H9 (cell line): ENCODE measurements around the gene ADGRF1. TPM values are rescaled to one million over a fixed set of nuclear protein-coding genes. Genes with fewer than 3 reads are reported as not detected.

Source experiments
- DNase-seq: peaks from one replicate; pipeline ENCODE4 v3.0.0-alpha.2; 2017
- H2AFZ ChIP-seq: one replicate; pipeline ENCODE4 v1.6.1; 2013; ENCODE audit warnings: mild to moderate bottlenecking, low read length, control low read depth, moderate library complexity
- H2AK5ac ChIP-seq: 2 replicates; pipeline ENCODE4 v1.6.1; 2013; ENCODE audit warnings: low read length, control low read depth, mixed read lengths; ENCODE audit not compliant: insufficient read length
- H2BK120ac ChIP-seq: one replicate; pipeline ENCODE4 v1.6.1; 2013; ENCODE audit warnings: low read depth, mild to moderate bottlenecking, low read length, control low read depth, inconsistent platforms; ENCODE audit not compliant: poor library complexity, severe bottlenecking
- H2BK12ac ChIP-seq: 2 replicates; pipeline ENCODE4 v1.6.1; 2013; ENCODE audit warnings: low read length, control low read depth, mixed read lengths, low read depth; ENCODE audit not compliant: insufficient read length
- H2BK15ac ChIP-seq: 2 replicates; pipeline ENCODE4 v1.6.1; 2013; ENCODE audit warnings: low read depth, low read length, control low read depth
- H2BK20ac ChIP-seq: one replicate; pipeline ENCODE4 v1.6.1; 2013; ENCODE audit warnings: low read depth, mild to moderate bottlenecking, low read length, control low read depth, inconsistent platforms; ENCODE audit not compliant: poor library complexity, severe bottlenecking
- H2BK5ac ChIP-seq: 2 replicates; pipeline ENCODE4 v1.6.1; 2013; ENCODE audit warnings: low read length, control low read depth, mixed read lengths; ENCODE audit not compliant: insufficient read length
- H3K14ac ChIP-seq: 2 replicates; pipeline ENCODE4 v1.6.1; 2013; ENCODE audit warnings: low read length, control low read depth; ENCODE audit not compliant: insufficient read depth
- H3K18ac ChIP-seq: 2 replicates; pipeline ENCODE4 v1.6.1; 2013; ENCODE audit warnings: low read depth, mild to moderate bottlenecking, mixed read lengths, low read length, control low read depth; ENCODE audit not compliant: insufficient read length
- H3K23ac ChIP-seq: 2 replicates; pipeline ENCODE4 v1.6.1; 2013; ENCODE audit warnings: low read length, control low read depth, mixed read lengths, low read depth; ENCODE audit not compliant: insufficient read length
- H3K23me2 ChIP-seq: 2 replicates; pipeline ENCODE4 v1.6.1; 2013; ENCODE audit warnings: low read depth, mild to moderate bottlenecking, mixed read lengths, low read length, control low read depth; ENCODE audit not compliant: insufficient read length, poor library complexity, severe bottlenecking
- H3K27ac ChIP-seq: 2 replicates; pipeline ENCODE4 v1.5.1; 2013; ENCODE audit warnings: low read length, control low read depth, mixed read lengths, low read depth; ENCODE audit not compliant: insufficient read length
- H3K27me3 ChIP-seq: 2 replicates; pipeline ENCODE4 v1.6.1; 2013; ENCODE audit warnings: low read length, control low read depth, inconsistent platforms; ENCODE audit not compliant: insufficient read depth
- H3K4ac ChIP-seq: 2 replicates; pipeline ENCODE4 v1.6.1; 2013; ENCODE audit warnings: low read depth, mild to moderate bottlenecking, control low read depth, inconsistent platforms, low read length, moderate library complexity
- H3K4me1 ChIP-seq: 2 replicates; pipeline ENCODE4 v1.6.1; 2013; ENCODE audit warnings: low read length, control low read depth, inconsistent platforms; ENCODE audit not compliant: insufficient read depth
- H3K4me2 ChIP-seq: 2 replicates; pipeline ENCODE4 v1.6.1; 2013; ENCODE audit warnings: low read length, control low read depth, mixed read lengths; ENCODE audit not compliant: insufficient read length, insufficient read depth
- H3K56ac ChIP-seq: 2 replicates; pipeline ENCODE4 v1.6.1; 2013; ENCODE audit warnings: low read depth, mild to moderate bottlenecking, mixed read lengths, low read length, control low read depth; ENCODE audit not compliant: insufficient read length
- H3K79me1 ChIP-seq: 2 replicates; pipeline ENCODE4 v1.6.1; 2013; ENCODE audit warnings: low read depth, mild to moderate bottlenecking, moderate library complexity, low read length, control low read depth, inconsistent platforms; ENCODE audit not compliant: insufficient read depth, poor library complexity, severe bottlenecking
- H3K79me2 ChIP-seq: 2 replicates; pipeline ENCODE4 v1.6.1; 2013; ENCODE audit warnings: low read length, control low read depth, inconsistent platforms; ENCODE audit not compliant: insufficient read depth
- H3K9ac ChIP-seq: 2 replicates; pipeline ENCODE4 v1.6.1; 2013; ENCODE audit warnings: low read length, control low read depth, mixed read lengths; ENCODE audit not compliant: insufficient read length; ENCODE audit errors: extremely low read depth
- H3K9me3 ChIP-seq: one replicate; pipeline ENCODE4 v1.6.1; 2013; ENCODE audit warnings: low read depth, low read length, inconsistent platforms; ENCODE audit not compliant: control insufficient read depth
- H3T11ph ChIP-seq: one replicate; pipeline ENCODE4 v1.6.1; 2013; ENCODE audit warnings: mild to moderate bottlenecking, low read length, control low read depth, inconsistent platforms
- H4K20me1 ChIP-seq: one replicate; pipeline ENCODE4 v1.6.1; 2013; ENCODE audit not compliant: control insufficient read depth, insufficient read length, insufficient read depth
- H4K5ac ChIP-seq: 2 replicates; pipeline ENCODE4 v1.6.1; 2013; ENCODE audit warnings: low read depth, mild to moderate bottlenecking, mixed read lengths, low read length, control low read depth; ENCODE audit not compliant: insufficient read length
- H4K8ac ChIP-seq: replicated peaks from 2 replicates; pipeline ENCODE4 v1.6.1; 2013; ENCODE audit warnings: low read length, control low read depth, mixed read lengths, low read depth; ENCODE audit not compliant: insufficient read length
- H4K91ac ChIP-seq: 2 replicates; pipeline ENCODE4 v1.6.1; 2013; ENCODE audit warnings: low read depth, mild to moderate bottlenecking, moderate library complexity, mixed read lengths, low read length, control low read depth; ENCODE audit not compliant: insufficient read length
- H3K27ac Mint-ChIP-seq, 3 experiments: 2 replicates in 2 of 3; 3 replicates in 1 of 3; pipeline ENCODE4 v1.8.0; 2020 to 2021; ENCODE audit warnings: mixed read lengths in 3 of 3, mild to moderate bottlenecking in 1 of 3, moderate library complexity in 1 of 3
- H3K27me3 Mint-ChIP-seq: 2 replicates; pipeline ENCODE4 v1.8.0; 2021; ENCODE audit warnings: low read depth, mild to moderate bottlenecking, moderate library complexity, mixed read lengths
- H3K36me3 Mint-ChIP-seq, 3 experiments: 2 replicates in 2 of 3; 3 replicates in 1 of 3; pipeline ENCODE4 v1.8.0; 2020 to 2021; ENCODE audit warnings: low read depth in 3 of 3, mixed read lengths in 3 of 3; ENCODE audit not compliant: insufficient read depth in 1 of 3
- H3K4me1 Mint-ChIP-seq, 2 experiments: 2 replicates each; pipeline ENCODE4 v1.8.0; 2020; ENCODE audit warnings: mixed read lengths in 2 of 2
- H3K4me3 Mint-ChIP-seq, 2 experiments: 2 replicates in 1 of 2; 3 replicates in 1 of 2; pipeline ENCODE4 v1.8.0; 2020 to 2021; ENCODE audit warnings: mild to moderate bottlenecking in 2 of 2, mixed read lengths in 2 of 2, moderate library complexity in 1 of 2
- H3K9me3 Mint-ChIP-seq, 2 experiments: 2 replicates in 1 of 2; 3 replicates in 1 of 2; pipeline ENCODE4 v1.8.0; 2020; ENCODE audit warnings: mild to moderate bottlenecking in 2 of 2, mixed read lengths in 2 of 2, moderate library complexity in 1 of 2
- total RNA-seq: library from RNA; stranded (reverse); gene quantifications from 2 replicates; pipeline ENCODE4 v1.2.1, GENCODE V29; 2021
- TF ChIP-seq, protein P1 (sequence below): fragments of 200-600 bp; sonication (generic); conservative IDR thresholded peaks from 3 replicates; pipeline ENCODE4 v1.8.0; 2021; ENCODE audit warnings: antibody characterized with exemption, mild to moderate bottlenecking

ADGRF1 gene
- total RNA-seq, 1 experiment from 2014 or later, result not detected

DNA sequence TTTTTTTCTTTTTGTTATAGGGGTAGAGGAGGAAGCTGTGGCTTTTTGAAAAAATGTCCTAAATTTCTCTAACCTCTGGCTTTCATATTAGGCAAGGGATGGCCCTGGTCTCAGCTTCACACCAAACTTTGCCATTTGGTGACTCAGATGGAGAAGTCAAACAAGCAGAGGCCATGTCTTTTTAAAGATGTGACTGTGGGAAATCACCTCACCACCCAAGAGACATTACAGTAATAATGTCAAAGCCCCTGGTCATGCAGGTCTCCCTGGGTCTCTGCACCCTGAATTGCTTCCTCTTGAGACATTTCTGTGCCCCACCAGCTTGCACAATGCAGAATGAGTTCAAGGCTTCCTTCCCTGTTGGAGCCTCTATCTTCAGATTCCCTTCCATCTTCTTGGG, 80.9 kb downstream of the ADGRF1 start:
- Histone ChIP-seq H3K9me3 (no peaks in the 10 kb centered on the region), H4K20me1 (no peaks in the 10 kb centered on the region), H3K27ac (no peak overlapping the region), H3K4me1 (no peaks in the 10 kb centered on the region; the same call in 1 of the 2 replicates), H2BK5ac (no peak overlapping the region), H2BK120ac (no peak overlapping the region), H2AK5ac (no peak overlapping the region), H2BK12ac (no peak overlapping the region), H4K91ac (no peak overlapping the region), H3K79me1 (no peaks in the 10 kb centered on the region), H3K27me3 (no peaks in the 10 kb centered on the region), H3K23ac (no peak overlapping the region), H3K79me2 (no peaks in the 10 kb centered on the region), H3K9ac (no peak overlapping the region), H2BK20ac (no peak overlapping the region), H2AFZ (no peak overlapping the region), H3K18ac (no peak overlapping the region), H4K8ac (no peak overlapping the region), H4K5ac (no peak overlapping the region), H3K4ac (no peak overlapping the region), H3K23me2 (no peaks in the 10 kb centered on the region), H3K14ac (no peak overlapping the region), H3K4me2 (no peak overlapping the region), H2BK15ac (no peak overlapping the region), H3T11ph (no peak overlapping the region), H3K56ac (no peak overlapping the region)
- TF ChIP-seq, protein P1, sequence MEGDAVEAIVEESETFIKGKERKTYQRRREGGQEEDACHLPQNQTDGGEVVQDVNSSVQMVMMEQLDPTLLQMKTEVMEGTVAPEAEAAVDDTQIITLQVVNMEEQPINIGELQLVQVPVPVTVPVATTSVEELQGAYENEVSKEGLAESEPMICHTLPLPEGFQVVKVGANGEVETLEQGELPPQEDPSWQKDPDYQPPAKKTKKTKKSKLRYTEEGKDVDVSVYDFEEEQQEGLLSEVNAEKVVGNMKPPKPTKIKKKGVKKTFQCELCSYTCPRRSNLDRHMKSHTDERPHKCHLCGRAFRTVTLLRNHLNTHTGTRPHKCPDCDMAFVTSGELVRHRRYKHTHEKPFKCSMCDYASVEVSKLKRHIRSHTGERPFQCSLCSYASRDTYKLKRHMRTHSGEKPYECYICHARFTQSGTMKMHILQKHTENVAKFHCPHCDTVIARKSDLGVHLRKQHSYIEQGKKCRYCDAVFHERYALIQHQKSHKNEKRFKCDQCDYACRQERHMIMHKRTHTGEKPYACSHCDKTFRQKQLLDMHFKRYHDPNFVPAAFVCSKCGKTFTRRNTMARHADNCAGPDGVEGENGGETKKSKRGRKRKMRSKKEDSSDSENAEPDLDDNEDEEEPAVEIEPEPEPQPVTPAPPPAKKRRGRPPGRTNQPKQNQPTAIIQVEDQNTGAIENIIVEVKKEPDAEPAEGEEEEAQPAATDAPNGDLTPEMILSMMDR, result no peak
- Mint-ChIP-seq H3K9me3 (no peaks in the 10 kb centered on the region), H3K4me1 (peaks cover 9% of the 10 kb centered on the region in 2 experiments), H3K27ac (no peak overlapping the region), H3K27me3 (no peaks in the 10 kb centered on the region), H3K4me3 (no peak overlapping the region), H3K36me3 (no peaks in the 10 kb centered on the region)
- no peak for DNase-seq
